Mucosa of rectum (tissue), 2 donors: ENCODE results near the gene GJC2.
"Not testable (repeated sequence)": the region's sequence is repeated elsewhere in the genome, so short reads cannot be mapped to it uniquely, and the experiment has no call there.

Experiments used
- H3K27ac ChIP-seq, 2 donors: one replicate each; pipeline ENCODE4 v1.7.0; 2013; ENCODE audit warnings: inconsistent platforms in 2 of 2, low read depth in 2 of 2, low read length in 2 of 2
- H3K27me3 ChIP-seq, 2 donors: one replicate each; pipeline ENCODE4 v1.7.0; 2013; ENCODE audit warnings: low read length in 2 of 2; ENCODE audit not compliant: control insufficient read depth in 2 of 2, insufficient read depth in 2 of 2
- H3K36me3 ChIP-seq, 2 donors: one replicate each; pipeline ENCODE4 v1.7.0; 2013; ENCODE audit warnings: low read length in 2 of 2; ENCODE audit not compliant: control insufficient read depth in 2 of 2, insufficient read depth in 2 of 2
- H3K4me1 ChIP-seq, 2 donors: one replicate each; pipeline ENCODE4 v1.7.0; 2013; ENCODE audit warnings: low read length in 2 of 2, mild to moderate bottlenecking in 1 of 2; ENCODE audit not compliant: control insufficient read depth in 2 of 2, insufficient read depth in 2 of 2
- H3K4me3 ChIP-seq, 2 donors: one replicate each; pipeline ENCODE4 v1.7.0; 2013; ENCODE audit warnings: low read length in 2 of 2
- H3K9ac ChIP-seq, 2 donors: one replicate each; pipeline ENCODE4 v1.7.0; 2013; ENCODE audit warnings: low read length in 2 of 2, low read depth in 1 of 2, mild to moderate bottlenecking in 1 of 2
- H3K9me3 ChIP-seq, 2 donors: one replicate each; pipeline ENCODE4 v1.7.0; 2013; ENCODE audit warnings: low read length in 2 of 2; ENCODE audit not compliant: control insufficient read depth in 2 of 2
- donor health status: healthy.
- donor health status: Normal muscosa, but diverticular disease.

Gene GJC2

GRCh38 chr1:228178737-228179684 is 29.3 kb downstream of the GJC2 start:
- Histone ChIP-seq H3K27ac (peak overlapping the region; percentile 4 to 9), H3K36me3 (peaks cover 0 to 4% of the 10 kb centered on the region in 2 donors), H3K4me3 (no peak overlapping the region), H3K27me3 (no peaks in the 10 kb centered on the region), H3K9me3 (no peaks in the 10 kb centered on the region), H3K9ac (no peak overlapping the region), H3K4me1 (no peaks in the 10 kb centered on the region)

- H3K4me3 ChIP-seq: no peak overlapping the region
- H3K9ac ChIP-seq: no peak overlapping the region
- H3K4me1 ChIP-seq: no peaks in the 10 kb centered on the region
- H3K9me3 ChIP-seq: no peaks in the 10 kb centered on the region
- peaks cover 0 to under 1% of the 10 kb centered on the region in 2 donors for H3K36me3 ChIP-seq
- no peak overlapping the region for H3K27ac ChIP-seq
- no peaks in the 10 kb centered on the region for H3K27me3 ChIP-seq
Measured at GRCh38 chr1:228180271-228180958, 30.7 kb downstream of the GJC2 start.

- no peaks in the 10 kb centered on the region for H3K36me3 ChIP-seq
- H3K27ac ChIP-seq: no peak overlapping the region
- H3K4me3 ChIP-seq: no peak overlapping the region
- no peaks in the 10 kb centered on the region for H3K9me3 ChIP-seq
- no peaks in the 10 kb centered on the region for H3K27me3 ChIP-seq
- H3K9ac ChIP-seq: no peak overlapping the region
- no peaks in the 10 kb centered on the region for H3K4me1 ChIP-seq
Measured at GRCh38 chr1:228180959-228181644, 31.4 kb downstream of the GJC2 start.

GRCh38 chr1:228181645-228182034 is 31.9 kb downstream of the GJC2 start:
- no peaks in the 10 kb centered on the region for H3K36me3 ChIP-seq
- no peak overlapping the region for H3K4me3 ChIP-seq
- no peaks in the 10 kb centered on the region for H3K27me3 ChIP-seq
- no peak overlapping the region for H3K9ac ChIP-seq
- no peaks in the 10 kb centered on the region for H3K4me1 ChIP-seq
- no peak overlapping the region for H3K27ac ChIP-seq
- H3K9me3 ChIP-seq: no peaks in the 10 kb centered on the region

GRCh38 chr1:228182296-228183030 is 32.7 kb downstream of the GJC2 start:
- Histone ChIP-seq H3K9me3 (no peaks in the 10 kb centered on the region), H3K4me1 (no peaks in the 10 kb centered on the region)

GRCh38 chr1:228184152-228184551 is 34.4 kb downstream of the GJC2 start:
- Histone ChIP-seq H3K4me3 (no peak overlapping the region), H3K9ac (no peak overlapping the region), H3K36me3 (no peaks in the 10 kb centered on the region), H3K27me3 (no peaks in the 10 kb centered on the region), H3K27ac (no peak overlapping the region), H3K9me3 (no peaks in the 10 kb centered on the region), H3K4me1 (no peaks in the 10 kb centered on the region)

More at GRCh38 chr1:228182296-228183030, 32.7 kb downstream of the GJC2 start:
- Histone ChIP-seq H3K9ac (no peak overlapping the region), H3K27me3 (no peaks in the 10 kb centered on the region), H3K27ac (no peak overlapping the region), H3K4me3 (no peak overlapping the region), H3K36me3 (no peaks in the 10 kb centered on the region)

- H3K27ac ChIP-seq: no peak overlapping the region
- H3K4me1 ChIP-seq: no peaks in the 10 kb centered on the region
- no peak overlapping the region for H3K9ac ChIP-seq
- no peaks in the 10 kb centered on the region for H3K36me3 ChIP-seq
- H3K9me3 ChIP-seq: no peaks in the 10 kb centered on the region
- no peak overlapping the region for H3K4me3 ChIP-seq
- no peaks in the 10 kb centered on the region for H3K27me3 ChIP-seq
Measured at GRCh38 chr1:228185641-228185965, 35.9 kb downstream of the GJC2 start.

- not testable (repeated sequence) for H3K4me3 ChIP-seq, H3K36me3 ChIP-seq, H3K27ac ChIP-seq, H3K9me3 ChIP-seq, H3K4me1 ChIP-seq, H3K27me3 ChIP-seq, H3K9ac ChIP-seq
Measured at GRCh38 chr1:228188249-228188648, 38.5 kb downstream of the GJC2 start.

GRCh38 chr1:228190182-228190581 is 40.5 kb downstream of the GJC2 start:
- Histone ChIP-seq H3K4me1 (no peaks in the 10 kb centered on the region), H3K4me3 (no peak overlapping the region), H3K27me3 (no peaks in the 10 kb centered on the region), H3K9me3 (no peaks in the 10 kb centered on the region), H3K9ac (no peak overlapping the region), H3K36me3 (no peaks in the 10 kb centered on the region), H3K27ac (no peak overlapping the region)
